ENCODE measurements around the gene ALDOA. TPM values are rescaled to one million over a fixed set of nuclear protein-coding genes. Genes with fewer than 3 reads are reported as not detected.

The ALDOA gene
- total RNA-seq, 3 donors from 2014 or later, result 1,235 to 2,016 (median 1,778) TPM

GRCh38 chr16:30082545-30083090 is 17.1 kb downstream of the ALDOA start:
- no peak for DNase-seq
- no peak for ATAC-seq
- TF ChIP-seq CTCF (IDR thresholded peaks at IDR 0.05), result no peak
- H3K36me3 ChIP-seq (ENCODE audit: low read depth), result no peaks in the 10 kb centered on the region
- intact Hi-C loops (cut with DNase I, micrococcal nuclease), result no loop called here
- no peaks in the 10 kb centered on the region for H3K9me3 ChIP-seq
- no peak overlapping the region for H3K4me3 ChIP-seq
- H3K4me1 ChIP-seq (ENCODE audit: low read depth), result peaks cover 8% of the 10 kb centered on the region

- no peaks in the 10 kb centered on the region for H3K36me3 ChIP-seq (ENCODE audit: low read depth)
- no peaks in the 10 kb centered on the region for H3K9me3 ChIP-seq
- ATAC-seq, result no peak
- no peak for TF ChIP-seq CTCF (IDR thresholded peaks at IDR 0.05)
- no peak for DNase-seq
- H3K4me1 ChIP-seq (ENCODE audit: low read depth), result peaks cover 1% of the 10 kb centered on the region
- intact Hi-C loops (cut with DNase I, micrococcal nuclease), result no loop called here
- H3K4me3 ChIP-seq, result no peak overlapping the region
These were observed 17.9 kb downstream of the ALDOA start for GRCh38 chr16:30083216-30084055.

GRCh38 chr16:30084096-30084815 is 18.7 kb downstream of the ALDOA start:
- intact Hi-C loops (cut with DNase I, micrococcal nuclease), result no loop called here
- no peak overlapping the region for H3K4me3 ChIP-seq
- no peaks in the 10 kb centered on the region for H3K36me3 ChIP-seq (ENCODE audit: low read depth)
- H3K9me3 ChIP-seq, result no peaks in the 10 kb centered on the region
- DNase-seq (no peak), ATAC-seq (no peak)
- H3K4me1 ChIP-seq (ENCODE audit: low read depth), result no peaks in the 10 kb centered on the region
- TF ChIP-seq CTCF (IDR thresholded peaks at IDR 0.05), result no peak

GRCh38 chr16:30084816-30085159 is 19.2 kb downstream of the ALDOA start:
- no peak for ATAC-seq
- no peaks in the 10 kb centered on the region for H3K9me3 ChIP-seq
- H3K4me3 ChIP-seq, result no peak overlapping the region
- no peak for TF ChIP-seq CTCF (IDR thresholded peaks at IDR 0.05)
- intact Hi-C loops (cut with DNase I, micrococcal nuclease), result no loop called here
- peak in 2 of 3 donors; percentile 24 to 69 for DNase-seq
- no peaks in the 10 kb centered on the region for H3K36me3 ChIP-seq (ENCODE audit: low read depth)
- no peaks in the 10 kb centered on the region for H3K4me1 ChIP-seq (ENCODE audit: low read depth)

GRCh38 chr16:30085247-30085646 is 19.7 kb downstream of the ALDOA start:
- ATAC-seq, result no peak
- intact Hi-C loops (cut with DNase I, micrococcal nuclease), result no loop called here

More at GRCh38 chr16:30085247-30085646, 19.7 kb downstream of the ALDOA start:
- no peak for TF ChIP-seq CTCF (IDR thresholded peaks at IDR 0.05)
- Histone ChIP-seq H3K9me3 (no peaks in the 10 kb centered on the region), H3K4me1 (ENCODE audit: low read depth) (no peaks in the 10 kb centered on the region), H3K36me3 (ENCODE audit: low read depth) (no peaks in the 10 kb centered on the region), H3K4me3 (no peak overlapping the region)
- DNase-seq, result peak in 1 of 3 donors; percentile 52

Data from mucosa of descending colon (tissue), 3 donors.